ENCODE results near the gene HSPB6. TPM values are rescaled to one million over a fixed set of nuclear protein-coding genes. Genes with fewer than 3 reads are reported as not detected.

Gene HSPB6
- total RNA-seq, 2 donors from 2014 or later = 35.0 to 117 TPM

GRCh38 chr19:35731353-35731752, 25.5 kb downstream of the HSPB6 start:
- no peak for DNase-seq
- no peak for ATAC-seq
- no peak overlapping the region for H3K27ac ChIP-seq

GRCh38 chr19:35730326-35730725, 26.5 kb downstream of the HSPB6 start:
- intact Hi-C loops (cut with DNase I) = no loop called here
- 93 to 94% methylated on average over 14 to 18 of the region's 18 CpGs for WGBS, 2 donors
- no peak for DNase-seq

More at GRCh38 chr19:35731353-35731752, 25.5 kb downstream of the HSPB6 start:
- 93% methylated on average over 9 of the region's 9 CpGs for WGBS, 2 donors
- no peak overlapping the region for H3K4me3 ChIP-seq
- intact Hi-C loops (cut with DNase I) = no loop called here
- no peaks in the 10 kb centered on the region for H3K9me3 ChIP-seq
- H3K4me1 ChIP-seq = no peaks in the 10 kb centered on the region
- no peaks in the 10 kb centered on the region for H3K27me3 ChIP-seq
- no peak for TF ChIP-seq POLR2A (IDR thresholded peaks at IDR 0.05)
- no peak for TF ChIP-seq CTCF (IDR thresholded peaks at IDR 0.05)
- peaks cover 5 to 50% of the 10 kb centered on the region in 2 donors for H3K36me3 ChIP-seq (replicated peaks in 1 of 2; ENCODE audit: insufficient read depth in 1 of 2, low read depth in 2 of 2)

GRCh38 chr19:35729763-35730162, 27.1 kb downstream of the HSPB6 start:
- Histone ChIP-seq H3K27ac (no peak overlapping the region), H3K4me3 (no peak overlapping the region), H3K9me3 (no peaks in the 10 kb centered on the region), H3K27me3 (no peaks in the 10 kb centered on the region), H3K4me1 (no peaks in the 10 kb centered on the region), H3K36me3 (replicated peaks in 1 of 2; ENCODE audit: insufficient read depth in 1 of 2, low read depth in 2 of 2) (peaks cover 17 to 64% of the 10 kb centered on the region in 2 donors)
- TF ChIP-seq POLR2A (IDR thresholded peaks at IDR 0.05) (no peak), CTCF (IDR thresholded peaks at IDR 0.05) (no peak)
- ATAC-seq (no peak), DNase-seq (no peak)
- 64 to 94% methylated on average over 2 to 11 of the region's 11 CpGs for WGBS, 2 donors
- intact Hi-C loops (cut with DNase I) = no loop called here

More at GRCh38 chr19:35730326-35730725, 26.5 kb downstream of the HSPB6 start:
- no peak overlapping the region for H3K4me3 ChIP-seq
- H3K27me3 ChIP-seq = no peaks in the 10 kb centered on the region
- H3K4me1 ChIP-seq = no peaks in the 10 kb centered on the region
- ATAC-seq = no peak
- peaks cover 13 to 58% of the 10 kb centered on the region in 2 donors for H3K36me3 ChIP-seq (replicated peaks in 1 of 2; ENCODE audit: insufficient read depth in 1 of 2, low read depth in 2 of 2)
- H3K27ac ChIP-seq = no peak overlapping the region
- no peaks in the 10 kb centered on the region for H3K9me3 ChIP-seq
- no peak for TF ChIP-seq POLR2A (IDR thresholded peaks at IDR 0.05)
- TF ChIP-seq CTCF (IDR thresholded peaks at IDR 0.05) = no peak

- intact Hi-C loops (cut with DNase I) = no loop called here
- DNase-seq = no peak
- no peaks in the 10 kb centered on the region for H3K27me3 ChIP-seq
- H3K36me3 ChIP-seq (replicated peaks in 1 of 2; ENCODE audit: insufficient read depth in 1 of 2, low read depth in 2 of 2) = peaks cover 24 to 64% of the 10 kb centered on the region in 2 donors
- ATAC-seq = no peak
- H3K27ac ChIP-seq = no peak overlapping the region
- no peaks in the 10 kb centered on the region for H3K9me3 ChIP-seq
- no peaks in the 10 kb centered on the region for H3K4me1 ChIP-seq
- WGBS, 2 donors = 87 to 91% methylated on average over 16 to 18 of the region's 18 CpGs
- TF ChIP-seq POLR2A (IDR thresholded peaks at IDR 0.05) (no peak), CTCF (IDR thresholded peaks at IDR 0.05) (no peak)
- no peak overlapping the region for H3K4me3 ChIP-seq
Measured at GRCh38 chr19:35729021-35729420, 27.8 kb downstream of the HSPB6 start.

GRCh38 chr19:35727956-35728706, 28.7 kb downstream of the HSPB6 start:
- no peak for TF ChIP-seq POLR2A (IDR thresholded peaks at IDR 0.05)
- no peak for TF ChIP-seq CTCF (IDR thresholded peaks at IDR 0.05)
- Histone ChIP-seq H3K4me1 (no peaks in the 10 kb centered on the region), H3K27ac (no peak overlapping the region), H3K36me3 (replicated peaks in 1 of 2; ENCODE audit: insufficient read depth in 1 of 2, low read depth in 2 of 2) (peaks cover 29 to 72% of the 10 kb centered on the region in 2 donors), H3K27me3 (no peaks in the 10 kb centered on the region), H3K4me3 (no peak overlapping the region), H3K9me3 (no peaks in the 10 kb centered on the region)
- WGBS, 2 donors = 91 to 93% methylated on average over 19 of the region's 19 CpGs
- intact Hi-C loops (cut with DNase I) = no loop called here
- ATAC-seq = no peak
- no peak for DNase-seq
